ENCODE data around the gene IGF1R. TPM values are rescaled to one million over a fixed set of nuclear protein-coding genes. Genes with fewer than 3 reads are reported as not detected.

Gene IGF1R
- total and polyA plus RNA-seq, 12 donors = 8.6 to 138 (median 66.0) TPM

DNA sequence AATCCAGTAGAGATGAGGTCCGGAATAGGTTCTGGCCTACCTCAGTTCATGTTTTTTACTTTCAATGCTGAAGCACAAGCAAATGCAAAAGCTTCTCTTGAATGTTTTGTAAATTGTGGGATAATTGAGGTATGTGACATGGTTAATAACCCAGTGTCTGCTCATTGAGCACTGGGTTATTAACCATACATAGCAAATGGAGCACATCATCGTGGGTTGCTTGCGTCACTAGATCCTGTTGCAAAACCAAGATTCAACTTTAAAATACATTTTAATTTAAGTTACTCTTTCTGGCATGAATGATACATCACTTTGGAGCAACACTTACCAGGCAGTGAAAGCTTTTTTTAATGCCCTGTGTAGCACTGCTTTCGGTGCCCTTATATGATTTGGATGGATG, 165.6 kb downstream of the IGF1R start:
- Histone ChIP-seq H3K27me3 (no peaks in the 10 kb centered on the region), H3K36me3 (replicated peaks in 1 of 2) (no peaks in the 10 kb centered on the region), H3K4me1 (replicated peaks in 1 of 2) (peaks cover 0 to 10% of the 10 kb centered on the region in 2 donors), H3K4me3 (no peak overlapping the region), H3K27ac (no peak overlapping the region), H3K9me3 (replicated peaks in 1 of 3) (no peaks in the 10 kb centered on the region)
- DNase-seq = no peak
- 93 to 97% (median 95%) methylated on average over 4 of the region's 4 CpGs for WGBS, 4 donors
- TF ChIP-seq POLR2A (IDR thresholded peaks at IDR 0.05) = no peak
- TF ChIP-seq, protein P1, sequence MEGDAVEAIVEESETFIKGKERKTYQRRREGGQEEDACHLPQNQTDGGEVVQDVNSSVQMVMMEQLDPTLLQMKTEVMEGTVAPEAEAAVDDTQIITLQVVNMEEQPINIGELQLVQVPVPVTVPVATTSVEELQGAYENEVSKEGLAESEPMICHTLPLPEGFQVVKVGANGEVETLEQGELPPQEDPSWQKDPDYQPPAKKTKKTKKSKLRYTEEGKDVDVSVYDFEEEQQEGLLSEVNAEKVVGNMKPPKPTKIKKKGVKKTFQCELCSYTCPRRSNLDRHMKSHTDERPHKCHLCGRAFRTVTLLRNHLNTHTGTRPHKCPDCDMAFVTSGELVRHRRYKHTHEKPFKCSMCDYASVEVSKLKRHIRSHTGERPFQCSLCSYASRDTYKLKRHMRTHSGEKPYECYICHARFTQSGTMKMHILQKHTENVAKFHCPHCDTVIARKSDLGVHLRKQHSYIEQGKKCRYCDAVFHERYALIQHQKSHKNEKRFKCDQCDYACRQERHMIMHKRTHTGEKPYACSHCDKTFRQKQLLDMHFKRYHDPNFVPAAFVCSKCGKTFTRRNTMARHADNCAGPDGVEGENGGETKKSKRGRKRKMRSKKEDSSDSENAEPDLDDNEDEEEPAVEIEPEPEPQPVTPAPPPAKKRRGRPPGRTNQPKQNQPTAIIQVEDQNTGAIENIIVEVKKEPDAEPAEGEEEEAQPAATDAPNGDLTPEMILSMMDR (IDR thresholded peaks at IDR 0.05) = no peak
- intact Hi-C loops (cut with DNase I) = no loop called here

DNA sequence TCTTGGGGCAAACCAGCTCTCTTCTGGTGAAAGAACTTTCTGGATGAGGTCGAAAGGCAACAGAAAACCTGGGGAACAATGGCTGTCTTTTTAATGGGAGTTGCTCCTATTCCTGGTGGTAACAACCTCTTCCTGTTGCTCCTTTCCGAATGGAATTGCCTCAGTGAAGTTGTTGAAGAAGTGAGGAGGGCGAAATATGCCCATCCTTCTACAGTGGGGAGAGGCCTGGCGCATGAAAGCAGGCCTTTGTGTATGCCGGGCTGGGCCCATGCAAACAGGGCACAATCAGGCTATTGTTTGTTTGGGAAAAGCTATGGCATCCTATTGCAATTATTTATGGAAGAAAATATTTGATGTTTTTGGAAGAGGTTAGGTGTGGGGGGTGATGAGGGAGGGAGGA, 166.9 kb downstream of the IGF1R start:
- no peak for DNase-seq
- Histone ChIP-seq H3K27ac (no peak overlapping the region), H3K9me3 (replicated peaks in 1 of 3) (no peaks in the 10 kb centered on the region), H3K4me3 (no peak overlapping the region), H3K27me3 (no peaks in the 10 kb centered on the region), H3K36me3 (replicated peaks in 1 of 2) (no peaks in the 10 kb centered on the region), H3K4me1 (replicated peaks in 1 of 2) (peaks cover 0 to 10% of the 10 kb centered on the region in 2 donors)
- TF ChIP-seq, protein P1 (IDR thresholded peaks at IDR 0.05) = no peak
- TF ChIP-seq POLR2A (IDR thresholded peaks at IDR 0.05) = no peak
- intact Hi-C loops (cut with DNase I) = no loop called here
- WGBS, 4 donors = 90 to 95% (median 94%) methylated on average over 5 of the region's 5 CpGs

DNA sequence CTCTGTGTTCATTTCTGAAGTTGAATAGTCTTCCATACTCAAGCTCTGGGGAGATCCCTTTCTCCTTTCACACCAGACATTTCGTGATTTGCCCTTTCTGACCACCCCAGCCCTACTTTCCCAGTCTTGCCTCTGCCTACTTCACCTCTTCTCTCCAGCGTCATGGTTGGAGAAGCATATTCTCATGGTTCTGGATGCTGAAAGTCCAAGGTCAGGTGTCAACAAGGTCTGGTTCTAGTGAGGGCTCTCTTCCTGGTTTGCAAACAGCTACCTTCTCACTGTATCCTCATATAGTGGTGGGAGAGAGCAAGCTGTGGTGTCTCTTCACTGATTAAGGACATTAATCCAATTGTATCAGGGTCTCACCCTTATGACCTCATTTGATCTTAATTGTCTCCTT, 169.4 kb downstream of the IGF1R start:
- Histone ChIP-seq H3K27me3 (no peaks in the 10 kb centered on the region), H3K36me3 (replicated peaks in 1 of 2) (no peaks in the 10 kb centered on the region), H3K27ac (no peak overlapping the region), H3K4me1 (replicated peaks in 1 of 2) (peaks cover 0 to under 1% of the 10 kb centered on the region in 2 donors), H3K4me3 (no peak overlapping the region), H3K9me3 (replicated peaks in 1 of 3) (no peaks in the 10 kb centered on the region)
- 87 to 95% (median 92%) methylated on average over 2 of the region's 2 CpGs for WGBS, 4 donors
- peak in 1 of 7 donors; percentile 17 for DNase-seq
- intact Hi-C loops (cut with DNase I) = no loop called here
- no peak for TF ChIP-seq POLR2A (IDR thresholded peaks at IDR 0.05)

DNA sequence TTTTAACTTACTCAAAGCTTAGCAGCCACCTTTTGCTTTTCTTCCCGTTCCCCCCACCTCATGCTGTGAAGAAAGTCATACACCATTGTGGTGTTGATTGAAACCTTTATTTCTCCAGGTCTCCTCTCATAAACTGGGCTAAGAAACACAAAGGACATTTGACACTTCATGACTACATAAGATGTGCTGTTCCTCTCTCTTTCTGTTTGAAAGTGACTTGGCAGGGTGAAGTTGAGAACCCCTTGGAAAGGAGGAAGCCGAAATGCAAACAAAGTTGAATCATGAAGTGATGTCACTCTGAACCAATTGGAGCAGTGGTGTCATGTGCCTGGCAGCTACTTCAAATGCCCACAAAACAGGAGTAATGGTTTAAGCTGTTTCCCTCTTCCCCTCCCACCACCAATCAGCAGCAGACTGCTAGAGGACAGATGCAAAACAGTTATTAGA, 174.7 kb downstream of the IGF1R start:
- DNase-seq = no peak
- H3K36me3 ChIP-seq (replicated peaks in 1 of 2) = no peaks in the 10 kb centered on the region
- no peak overlapping the region for H3K4me3 ChIP-seq
- H3K4me1 ChIP-seq (replicated peaks in 1 of 2) = peaks cover 0 to 11% of the 10 kb centered on the region in 2 donors
- WGBS, 4 donors = 53 to 59% (median 57%) methylated on average over 2 of the region's 2 CpGs
- peak overlapping the region in 2 of 5 donors; percentile 3 to 49 for H3K27ac ChIP-seq
- no peaks in the 10 kb centered on the region for H3K9me3 ChIP-seq (replicated peaks in 1 of 3)
- intact Hi-C loops (cut with DNase I) = no loop called here
- no peak for TF ChIP-seq POLR2A (IDR thresholded peaks at IDR 0.05)
- TF ChIP-seq, protein P1 (IDR thresholded peaks at IDR 0.05) = no peak
- no peaks in the 10 kb centered on the region for H3K27me3 ChIP-seq

DNA sequence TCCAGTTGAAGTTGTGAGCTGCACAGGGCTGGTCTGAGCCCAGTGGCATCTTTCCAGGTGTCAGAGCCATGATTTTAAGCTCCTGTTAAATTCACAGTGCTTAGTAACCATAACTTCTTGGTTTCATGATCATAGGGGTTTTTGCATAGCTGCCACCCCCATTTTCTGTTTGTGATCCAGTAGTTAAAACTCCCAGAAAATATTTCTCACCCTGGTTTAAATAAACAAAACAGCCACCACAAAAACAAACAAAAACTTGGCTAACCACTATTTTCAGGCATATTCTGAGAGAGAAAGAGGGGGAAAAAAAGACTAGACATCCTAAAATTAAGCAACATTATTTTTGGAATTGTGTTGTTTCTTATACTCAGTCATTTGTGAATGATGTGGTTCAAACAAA, 175.3 kb downstream of the IGF1R start:
- no peaks in the 10 kb centered on the region for H3K36me3 ChIP-seq (replicated peaks in 1 of 2)
- no peak for TF ChIP-seq POLR2A (IDR thresholded peaks at IDR 0.05)
- TF ChIP-seq, protein P1 (IDR thresholded peaks at IDR 0.05) = no peak
- H3K9me3 ChIP-seq (replicated peaks in 1 of 3) = peaks cover 0 to 2% (median 0%) of the 10 kb centered on the region in 3 donors
- H3K27me3 ChIP-seq = no peaks in the 10 kb centered on the region
- H3K27ac ChIP-seq = peak overlapping the region in 1 of 5 donors; percentile 3
- intact Hi-C loops (cut with DNase I) = no loop called here
- no peak for DNase-seq
- H3K4me1 ChIP-seq (replicated peaks in 1 of 2) = peaks cover 0 to 11% of the 10 kb centered on the region in 2 donors
- no peak overlapping the region for H3K4me3 ChIP-seq

All from adrenal gland (tissue), 12 donors.